ENCODE measurements around the gene QSER1.
A peak's percentile ranks its signal among the peaks of the same experiment; 100 is the strongest.
"Not testable (repeated sequence)": the region's sequence is repeated elsewhere in the genome, so short reads cannot be mapped to it uniquely, and the experiment has no call there.

The QSER1 gene

DNA sequence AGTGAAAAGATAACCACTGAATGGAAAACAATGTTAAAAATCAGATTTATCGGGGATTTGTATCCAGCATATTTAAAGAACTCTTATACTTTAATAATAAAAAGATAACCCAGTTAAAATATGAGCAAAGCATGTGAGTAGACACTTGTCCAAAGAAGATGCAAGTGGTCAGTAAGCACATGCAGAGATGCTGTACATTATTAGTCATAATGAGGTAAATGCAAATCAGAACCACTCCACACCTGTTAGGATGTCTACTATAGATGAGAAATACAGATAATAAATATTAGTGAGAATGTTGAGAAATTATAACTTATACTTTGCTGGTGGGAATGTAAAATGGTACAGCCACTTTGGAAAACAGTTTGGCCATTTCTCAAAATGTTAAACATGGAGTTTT is 28.0 kb downstream of the QSER1 start:
- DNase-seq (ENCODE audit: low read depth), result no peak
- TF ChIP-seq, protein P1, sequence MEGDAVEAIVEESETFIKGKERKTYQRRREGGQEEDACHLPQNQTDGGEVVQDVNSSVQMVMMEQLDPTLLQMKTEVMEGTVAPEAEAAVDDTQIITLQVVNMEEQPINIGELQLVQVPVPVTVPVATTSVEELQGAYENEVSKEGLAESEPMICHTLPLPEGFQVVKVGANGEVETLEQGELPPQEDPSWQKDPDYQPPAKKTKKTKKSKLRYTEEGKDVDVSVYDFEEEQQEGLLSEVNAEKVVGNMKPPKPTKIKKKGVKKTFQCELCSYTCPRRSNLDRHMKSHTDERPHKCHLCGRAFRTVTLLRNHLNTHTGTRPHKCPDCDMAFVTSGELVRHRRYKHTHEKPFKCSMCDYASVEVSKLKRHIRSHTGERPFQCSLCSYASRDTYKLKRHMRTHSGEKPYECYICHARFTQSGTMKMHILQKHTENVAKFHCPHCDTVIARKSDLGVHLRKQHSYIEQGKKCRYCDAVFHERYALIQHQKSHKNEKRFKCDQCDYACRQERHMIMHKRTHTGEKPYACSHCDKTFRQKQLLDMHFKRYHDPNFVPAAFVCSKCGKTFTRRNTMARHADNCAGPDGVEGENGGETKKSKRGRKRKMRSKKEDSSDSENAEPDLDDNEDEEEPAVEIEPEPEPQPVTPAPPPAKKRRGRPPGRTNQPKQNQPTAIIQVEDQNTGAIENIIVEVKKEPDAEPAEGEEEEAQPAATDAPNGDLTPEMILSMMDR (conservative IDR thresholded peaks at IDR 0.05; ENCODE audit: control insufficient read depth, insufficient read depth, low read depth, low read length), result no peak

DNA sequence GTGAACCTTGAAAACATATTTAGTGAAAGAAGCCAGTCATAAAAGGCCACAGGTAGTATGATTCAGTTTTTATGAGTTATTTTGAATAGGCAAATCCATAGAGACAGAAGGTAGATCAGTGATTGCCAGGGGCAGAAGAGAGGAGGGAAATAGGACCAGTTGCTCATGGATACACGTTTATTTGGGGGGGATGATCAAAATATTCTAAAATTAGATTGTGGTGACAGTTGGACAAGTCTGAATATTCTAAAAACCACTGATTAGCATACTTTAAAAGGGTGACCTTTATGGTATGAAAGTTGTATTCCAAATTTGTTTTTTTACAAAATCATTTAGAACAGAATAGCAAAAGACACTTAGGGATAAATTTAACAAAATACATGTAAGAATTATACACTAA is 28.6 kb downstream of the QSER1 start:
- TF ChIP-seq, protein P1 (conservative IDR thresholded peaks at IDR 0.05; ENCODE audit: control insufficient read depth, insufficient read depth, low read depth, low read length), result no peak
- H3K4me3 ChIP-seq (ENCODE audit: control insufficient read depth, low read depth, low read length), result no peak overlapping the region
- DNase-seq (ENCODE audit: low read depth), result no peak

More for the DNA sequence above, 28.0 kb downstream of the QSER1 start:
- H3K4me3 ChIP-seq (ENCODE audit: control insufficient read depth, low read depth, low read length), result no peak overlapping the region

GRCh38 chr11:32931606-32932005 is 39.0 kb downstream of the QSER1 start:
- DNase-seq (ENCODE audit: low read depth), result no peak
- no peak overlapping the region for H3K4me3 ChIP-seq (ENCODE audit: control insufficient read depth, low read depth, low read length)
- TF ChIP-seq, protein P1 (conservative IDR thresholded peaks at IDR 0.05; ENCODE audit: control insufficient read depth, insufficient read depth, low read depth, low read length), result no peak

DNA sequence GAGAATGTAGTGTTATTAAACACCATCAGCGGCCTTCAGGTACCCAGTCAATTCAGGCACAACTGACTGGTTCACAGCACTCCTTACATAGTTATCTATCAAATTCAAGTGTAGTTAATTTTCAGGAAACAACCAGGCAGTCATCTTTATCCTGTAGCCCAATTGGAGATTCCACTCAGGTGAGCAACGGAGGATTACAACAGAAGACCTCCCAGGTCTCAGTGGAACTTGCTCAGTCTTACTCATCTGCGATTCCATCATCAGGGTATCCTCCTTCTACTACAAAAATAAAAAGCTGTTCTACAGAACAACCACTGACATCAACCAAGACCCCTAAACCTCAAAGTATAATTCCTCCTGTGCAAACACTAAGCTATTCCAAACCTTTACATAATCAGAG is 39.6 kb downstream of the QSER1 start:
- no peak overlapping the region for H3K4me3 ChIP-seq (ENCODE audit: control insufficient read depth, low read depth, low read length)
- TF ChIP-seq, protein P1 (conservative IDR thresholded peaks at IDR 0.05; ENCODE audit: control insufficient read depth, insufficient read depth, low read depth, low read length), result no peak
- no peak for DNase-seq (ENCODE audit: low read depth)

GRCh38 chr11:32935462-32936029 is 42.9 kb downstream of the QSER1 start:
- TF ChIP-seq, protein P1 (conservative IDR thresholded peaks at IDR 0.05; ENCODE audit: control insufficient read depth, insufficient read depth, low read depth, low read length), result no peak
- DNase-seq (ENCODE audit: low read depth), result peak; percentile 6
- H3K4me3 ChIP-seq (ENCODE audit: control insufficient read depth, low read depth, low read length), result no peak overlapping the region

GRCh38 chr11:32936178-32936577 is 43.6 kb downstream of the QSER1 start:
- DNase-seq (ENCODE audit: low read depth); H3K4me3 ChIP-seq (ENCODE audit: control insufficient read depth, low read depth, low read length): not testable (repeated sequence)

- H3K4me3 ChIP-seq (ENCODE audit: control insufficient read depth, low read depth, low read length); DNase-seq (ENCODE audit: low read depth): not testable (repeated sequence)
These were observed 44.7 kb downstream of the QSER1 start for GRCh38 chr11:32937283-32937682.

DNA sequence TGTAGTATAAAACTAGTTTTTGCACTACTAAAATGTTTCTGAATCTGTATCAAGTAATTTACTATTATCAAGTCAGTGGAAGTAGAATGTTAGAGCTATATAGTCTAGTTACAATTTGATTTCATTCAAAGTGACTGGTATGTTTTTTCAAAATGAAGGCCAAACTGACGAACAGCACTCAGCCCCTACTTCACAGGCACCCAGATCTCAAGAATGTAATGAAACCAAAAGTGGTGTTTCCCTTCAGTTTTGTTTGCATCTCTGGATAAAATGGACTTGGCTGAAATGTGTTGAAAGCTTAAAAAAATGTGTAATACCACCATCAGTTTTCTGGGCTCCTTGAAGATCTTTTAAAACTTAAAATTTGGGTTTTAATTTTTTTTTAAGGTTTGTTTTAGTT is 46.4 kb downstream of the QSER1 start:
- TF ChIP-seq, protein P1 (conservative IDR thresholded peaks at IDR 0.05; ENCODE audit: control insufficient read depth, insufficient read depth, low read depth, low read length), result no peak
- H3K4me3 ChIP-seq (ENCODE audit: control insufficient read depth, low read depth, low read length), result no peak overlapping the region
- DNase-seq (ENCODE audit: low read depth), result no peak

Data from fibroblast of mammary gland (primary cell).